ENCODE measurements around the gene TRIM37.

Gene TRIM37

GRCh38 chr17:58936295-58936694 lies 170.4 kb downstream of the TRIM37 start:
- no peak for DNase-seq (ENCODE audit: low spot score)

DNA sequence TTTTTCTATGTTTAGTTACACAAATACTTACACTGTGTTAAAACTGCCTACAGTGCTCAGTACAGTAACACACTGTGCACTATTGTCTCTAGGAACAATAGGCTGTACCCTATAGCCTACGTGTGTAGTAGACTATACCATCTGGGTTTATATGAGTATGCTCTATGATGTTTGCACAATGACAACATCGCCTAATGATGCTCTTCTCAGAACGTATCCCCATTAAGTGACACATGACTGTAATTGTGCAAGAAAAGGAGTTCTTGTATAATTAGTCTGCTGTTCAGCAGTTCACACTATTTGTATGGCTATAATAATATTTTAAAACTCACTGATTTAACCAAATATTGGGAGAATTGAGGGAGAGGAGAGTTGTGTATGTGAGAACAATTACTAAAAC lies 173.7 kb downstream of the TRIM37 start:
- DNase-seq (ENCODE audit: low spot score) = no peak
